ENCODE data around the gene LDB3. TPM values are rescaled to one million over a fixed set of nuclear protein-coding genes. Genes with fewer than 3 reads are reported as not detected.
"Not testable (repeated sequence)": the region's sequence is repeated elsewhere in the genome, so short reads cannot be mapped to it uniquely, and the experiment has no call there.

The LDB3 gene
- polyA plus RNA-seq, 1 experiment: 0.83 TPM

DNA sequence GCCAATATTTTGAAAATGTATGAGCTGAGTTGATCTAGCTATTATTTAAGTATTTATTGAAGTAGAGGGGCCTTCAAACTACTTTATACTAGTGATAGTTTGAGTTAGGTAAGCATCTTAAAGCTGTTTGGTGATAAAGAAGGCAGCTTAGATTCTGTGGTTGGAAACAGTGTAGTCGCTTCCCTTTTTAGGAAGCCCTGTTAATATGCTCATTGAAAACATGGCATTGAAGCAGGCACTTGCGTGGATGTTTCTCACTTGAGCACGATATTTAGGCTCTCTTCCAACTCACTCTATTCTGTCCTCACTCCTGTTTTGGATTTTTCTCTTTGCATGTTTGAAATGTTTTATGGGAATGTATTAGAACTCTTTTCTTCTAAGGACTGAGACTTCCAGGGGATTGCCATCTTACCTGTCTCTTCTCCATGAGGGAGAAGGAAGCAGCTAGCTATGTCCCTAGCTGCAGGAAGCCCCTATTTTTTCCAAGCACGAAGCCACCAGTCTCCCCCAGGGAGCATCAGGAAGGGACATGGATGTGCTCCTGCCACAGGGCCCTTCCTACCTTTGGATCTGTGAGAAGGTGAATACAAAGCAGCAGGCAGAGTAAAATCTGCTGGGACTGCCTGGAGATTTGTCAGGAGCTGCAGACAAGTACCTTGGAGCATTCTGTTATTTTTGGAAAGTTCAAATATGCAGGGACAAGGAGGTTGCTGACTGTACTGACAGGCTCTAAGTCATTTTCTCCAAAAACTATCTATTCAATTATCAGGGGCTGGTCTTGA is 66.1 kb downstream of the LDB3 start:
- DNase-seq (ENCODE audit: low read depth): no peak
- Histone ChIP-seq H3K36me3 (ENCODE audit: control insufficient read depth, insufficient read depth, low read length) (no peaks in the 10 kb centered on the region), H3K27me3 (ENCODE audit: control insufficient read depth, insufficient read depth, low read length) (no peaks in the 10 kb centered on the region), H3K4me3 (ENCODE audit: low read depth, low read length) (no peak overlapping the region)
- TF ChIP-seq, protein P1, sequence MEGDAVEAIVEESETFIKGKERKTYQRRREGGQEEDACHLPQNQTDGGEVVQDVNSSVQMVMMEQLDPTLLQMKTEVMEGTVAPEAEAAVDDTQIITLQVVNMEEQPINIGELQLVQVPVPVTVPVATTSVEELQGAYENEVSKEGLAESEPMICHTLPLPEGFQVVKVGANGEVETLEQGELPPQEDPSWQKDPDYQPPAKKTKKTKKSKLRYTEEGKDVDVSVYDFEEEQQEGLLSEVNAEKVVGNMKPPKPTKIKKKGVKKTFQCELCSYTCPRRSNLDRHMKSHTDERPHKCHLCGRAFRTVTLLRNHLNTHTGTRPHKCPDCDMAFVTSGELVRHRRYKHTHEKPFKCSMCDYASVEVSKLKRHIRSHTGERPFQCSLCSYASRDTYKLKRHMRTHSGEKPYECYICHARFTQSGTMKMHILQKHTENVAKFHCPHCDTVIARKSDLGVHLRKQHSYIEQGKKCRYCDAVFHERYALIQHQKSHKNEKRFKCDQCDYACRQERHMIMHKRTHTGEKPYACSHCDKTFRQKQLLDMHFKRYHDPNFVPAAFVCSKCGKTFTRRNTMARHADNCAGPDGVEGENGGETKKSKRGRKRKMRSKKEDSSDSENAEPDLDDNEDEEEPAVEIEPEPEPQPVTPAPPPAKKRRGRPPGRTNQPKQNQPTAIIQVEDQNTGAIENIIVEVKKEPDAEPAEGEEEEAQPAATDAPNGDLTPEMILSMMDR (IDR thresholded peaks at IDR 0.05; ENCODE audit: insufficient read depth, low read depth, low read length): no peak
- POLR2A ChIA-PET: no interaction called here
- CTCF ChIA-PET: interaction anchor here (1.0 to 1.3 kb wide), 2 partner anchors 21 to 41 kb away, joined by 4 to 5 read pairs; no protein-coding TSS in a partner anchor

DNA sequence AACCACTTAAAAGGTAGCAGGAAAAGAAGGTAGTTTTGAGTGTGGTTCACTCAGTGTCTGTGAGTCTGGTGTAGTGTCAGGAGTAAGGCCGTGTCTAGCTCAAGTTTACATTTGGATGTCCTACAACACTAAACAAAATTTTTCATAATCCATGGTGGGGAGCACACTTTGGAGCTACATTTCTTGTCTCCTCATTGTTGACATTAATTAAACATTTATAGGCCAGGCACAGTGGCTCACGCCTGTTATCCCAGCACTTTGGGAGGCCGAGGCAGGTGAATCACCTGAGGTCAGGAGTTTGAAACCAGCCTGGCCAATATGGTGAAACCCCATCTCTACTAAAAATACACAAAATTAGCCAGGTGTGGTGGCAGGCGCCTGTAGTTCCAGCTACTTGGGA is 67.0 kb downstream of the LDB3 start:
- CTCF ChIA-PET: interaction anchor here (0.9 kb wide), 1 partner anchor 10 kb away, joined by 3 read pairs; no protein-coding TSS in a partner anchor
- H3K36me3 ChIP-seq (ENCODE audit: control insufficient read depth, insufficient read depth, low read length); DNase-seq (ENCODE audit: low read depth); H3K27me3 ChIP-seq (ENCODE audit: control insufficient read depth, insufficient read depth, low read length); H3K4me3 ChIP-seq (ENCODE audit: low read depth, low read length); POLR2A ChIA-PET: not testable (repeated sequence)

DNA sequence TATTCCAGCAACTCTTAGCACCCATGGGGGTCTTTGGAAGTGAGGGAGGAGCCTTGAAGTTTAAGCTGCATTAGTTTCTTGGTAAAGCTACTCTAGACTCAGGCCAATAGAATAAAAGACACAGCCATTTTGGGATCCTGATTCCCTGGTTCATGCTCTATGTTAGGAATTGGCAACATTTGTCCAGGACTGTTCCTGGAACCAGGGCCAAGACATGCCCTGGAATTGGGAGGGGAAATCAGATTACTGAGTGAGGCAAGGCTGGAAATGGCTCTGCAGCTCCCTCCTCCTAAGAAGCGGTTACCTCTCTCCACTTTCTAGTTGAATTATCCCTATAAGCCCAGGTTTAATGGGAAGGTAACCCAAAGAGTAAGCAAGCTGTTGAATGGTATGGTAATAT is 73.9 kb downstream of the LDB3 start:
- Histone ChIP-seq H3K4me3 (ENCODE audit: low read depth, low read length) (no peak overlapping the region), H3K36me3 (ENCODE audit: control insufficient read depth, insufficient read depth, low read length) (no peaks in the 10 kb centered on the region), H3K27me3 (ENCODE audit: control insufficient read depth, insufficient read depth, low read length) (no peaks in the 10 kb centered on the region)
- DNase-seq (ENCODE audit: low read depth): no peak
- ChIA-PET POLR2A (no interaction called here), CTCF (interaction anchor here (1.0 to 1.5 kb wide), 4 partner anchors 10 to 158 kb away, joined by 3 to 5 read pairs (median 4); no protein-coding TSS in a partner anchor)
- TF ChIP-seq, protein P1 (IDR thresholded peaks at IDR 0.05; ENCODE audit: insufficient read depth, low read depth, low read length): no peak

DNA sequence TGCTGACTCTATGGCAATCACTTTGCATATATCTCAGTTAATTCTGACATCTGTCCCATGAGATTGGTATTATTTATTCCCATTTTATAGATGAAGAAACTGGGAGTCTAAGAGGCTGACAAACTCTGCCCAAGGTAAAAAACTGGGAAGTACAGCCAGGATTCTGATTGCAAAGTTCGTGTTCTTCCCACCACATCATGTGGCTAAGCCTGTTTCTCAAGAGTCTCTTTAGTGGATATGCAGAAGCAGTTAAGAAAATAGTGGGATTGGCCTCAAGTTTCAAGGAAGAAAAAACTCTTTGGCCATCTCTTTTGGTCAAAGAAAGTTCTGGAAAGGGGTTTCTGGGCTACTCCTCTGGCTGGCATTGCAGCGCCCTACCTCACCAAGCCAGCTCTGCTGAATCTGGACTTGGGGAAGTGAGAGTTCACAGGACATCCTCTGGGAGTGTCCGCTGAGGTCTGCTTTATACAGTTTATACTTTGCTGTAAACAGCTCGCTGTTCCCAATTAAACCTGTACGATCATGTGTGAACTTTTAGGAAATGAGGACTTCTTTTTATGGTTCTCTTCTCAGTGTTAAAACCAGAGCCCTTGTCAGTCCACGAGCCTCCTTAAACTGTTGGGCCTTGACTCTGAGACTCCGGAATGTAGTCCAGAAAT is 75.9 kb downstream of the LDB3 start:
- ChIA-PET POLR2A (no interaction called here), CTCF (no interaction called here)
- Histone ChIP-seq H3K27me3 (ENCODE audit: control insufficient read depth, insufficient read depth, low read length) (no peaks in the 10 kb centered on the region), H3K4me3 (ENCODE audit: low read depth, low read length) (no peak overlapping the region), H3K36me3 (ENCODE audit: control insufficient read depth, insufficient read depth, low read length) (no peaks in the 10 kb centered on the region)
- no peak for DNase-seq (ENCODE audit: low read depth)
- TF ChIP-seq, protein P1 (IDR thresholded peaks at IDR 0.05; ENCODE audit: insufficient read depth, low read depth, low read length): no peak

DNA sequence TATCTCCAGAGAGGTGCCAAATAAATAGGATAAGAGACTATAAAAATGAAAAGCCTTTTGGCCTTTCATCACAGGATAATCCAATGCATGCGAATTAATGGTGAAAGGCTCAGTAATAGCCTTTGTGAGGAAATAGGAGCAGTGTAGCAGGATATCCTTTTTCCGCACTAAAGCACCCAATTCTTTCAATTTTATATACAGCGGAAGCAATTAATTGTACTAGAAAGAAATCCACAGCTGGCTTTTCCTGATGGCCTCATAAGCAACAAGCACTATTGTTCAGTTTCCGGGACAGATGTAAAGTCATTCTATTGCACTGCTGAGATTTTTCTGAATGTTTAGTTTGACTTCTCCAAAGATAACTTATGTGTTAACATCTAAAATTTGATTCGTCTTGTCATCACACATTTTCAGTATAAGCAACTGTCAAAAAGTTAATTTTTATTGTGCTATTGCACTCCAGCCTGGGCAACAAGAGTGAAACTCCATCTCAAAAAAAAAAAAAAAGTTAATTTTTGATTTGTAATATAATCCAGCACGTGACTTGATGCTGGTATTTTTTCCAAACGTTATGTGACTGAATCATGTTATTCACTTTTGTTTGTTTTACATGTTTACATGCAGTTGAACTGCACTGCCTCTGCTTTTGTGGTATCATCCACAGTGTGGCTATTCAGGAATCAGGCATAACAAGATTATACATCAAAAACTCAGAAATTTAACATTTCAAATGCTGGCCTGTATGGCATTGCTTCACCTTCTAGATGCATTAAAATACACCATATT is 79.7 kb downstream of the LDB3 start:
- Histone ChIP-seq H3K36me3 (ENCODE audit: control insufficient read depth, insufficient read depth, low read length) (no peaks in the 10 kb centered on the region), H3K27me3 (ENCODE audit: control insufficient read depth, insufficient read depth, low read length) (no peaks in the 10 kb centered on the region), H3K4me3 (ENCODE audit: low read depth, low read length) (no peak overlapping the region)
- no peak for DNase-seq (ENCODE audit: low read depth)
- ChIA-PET CTCF (no interaction called here), POLR2A (no interaction called here)
- TF ChIP-seq, protein P1 (IDR thresholded peaks at IDR 0.05; ENCODE audit: insufficient read depth, low read depth, low read length): no peak

Data from BJ (cell line).